Measurements from ENCODE around the gene IL4. TPM values are rescaled to one million over a fixed set of nuclear protein-coding genes. Genes with fewer than 3 reads are reported as not detected.
A peak's percentile ranks its signal among the peaks of the same experiment; 100 is the strongest.

IL4 gene
- total RNA-seq, 2 experiments from 2014 or later, result 0.53 to 2.5 TPM

GRCh38 chr5:132661231-132662003 is 12.4 kb upstream of the IL4 start:
- no peaks in the 10 kb centered on the region for H3K36me3 Mint-ChIP-seq
- H3K4me1 Mint-ChIP-seq, result peaks cover 66% of the 10 kb centered on the region
- DNase-seq (no peak), ATAC-seq (no peak)
- no peak overlapping the region for H3K4me3 Mint-ChIP-seq
- H3K9me3 Mint-ChIP-seq (ENCODE audit: low read depth), result no peaks in the 10 kb centered on the region
- CTCF ChIA-PET, result interaction anchor here (0.7 to 4.2 kb wide), 6 partner anchors 14 to 159 kb away, joined by 3 to 15 read pairs (median 4); no protein-coding TSS in a partner anchor
- H3K27ac Mint-ChIP-seq, result peak overlapping the region; percentile 60
- peaks cover 3% of the 10 kb centered on the region for H3K27me3 Mint-ChIP-seq

DNA sequence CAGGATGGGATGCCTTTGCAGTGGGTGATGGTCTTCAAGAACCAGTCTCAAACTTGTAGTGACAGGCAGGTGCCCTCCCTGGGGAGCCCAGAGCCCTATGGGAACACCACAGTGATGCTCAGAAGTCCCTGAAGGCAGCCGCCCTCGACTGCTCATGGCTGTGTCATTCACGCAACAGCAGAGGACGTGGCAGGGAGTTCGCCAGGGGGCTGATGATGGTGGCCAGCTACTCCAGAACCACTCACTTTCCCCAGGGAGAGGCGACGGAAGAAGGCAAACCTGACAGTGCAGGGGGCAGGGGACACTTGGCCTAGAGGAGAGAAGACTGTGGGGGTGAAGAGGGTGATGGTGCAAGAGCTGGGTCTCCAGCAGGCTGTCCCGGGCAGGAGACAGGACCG is 11.8 kb upstream of the IL4 start:
- Mint-ChIP-seq H3K4me3 (no peak overlapping the region), H3K27ac (peak overlapping the region; percentile 60), H3K4me1 (peaks cover 66% of the 10 kb centered on the region), H3K27me3 (no peaks in the 10 kb centered on the region), H3K9me3 (ENCODE audit: low read depth) (no peaks in the 10 kb centered on the region), H3K36me3 (no peaks in the 10 kb centered on the region)
- CTCF ChIA-PET, result interaction anchor here (0.7 to 4.2 kb wide), 4 partner anchors 13 to 158 kb away, joined by 3 to 15 read pairs (median 4); no protein-coding TSS in a partner anchor
- DNase-seq (no peak), ATAC-seq (no peak)

DNA sequence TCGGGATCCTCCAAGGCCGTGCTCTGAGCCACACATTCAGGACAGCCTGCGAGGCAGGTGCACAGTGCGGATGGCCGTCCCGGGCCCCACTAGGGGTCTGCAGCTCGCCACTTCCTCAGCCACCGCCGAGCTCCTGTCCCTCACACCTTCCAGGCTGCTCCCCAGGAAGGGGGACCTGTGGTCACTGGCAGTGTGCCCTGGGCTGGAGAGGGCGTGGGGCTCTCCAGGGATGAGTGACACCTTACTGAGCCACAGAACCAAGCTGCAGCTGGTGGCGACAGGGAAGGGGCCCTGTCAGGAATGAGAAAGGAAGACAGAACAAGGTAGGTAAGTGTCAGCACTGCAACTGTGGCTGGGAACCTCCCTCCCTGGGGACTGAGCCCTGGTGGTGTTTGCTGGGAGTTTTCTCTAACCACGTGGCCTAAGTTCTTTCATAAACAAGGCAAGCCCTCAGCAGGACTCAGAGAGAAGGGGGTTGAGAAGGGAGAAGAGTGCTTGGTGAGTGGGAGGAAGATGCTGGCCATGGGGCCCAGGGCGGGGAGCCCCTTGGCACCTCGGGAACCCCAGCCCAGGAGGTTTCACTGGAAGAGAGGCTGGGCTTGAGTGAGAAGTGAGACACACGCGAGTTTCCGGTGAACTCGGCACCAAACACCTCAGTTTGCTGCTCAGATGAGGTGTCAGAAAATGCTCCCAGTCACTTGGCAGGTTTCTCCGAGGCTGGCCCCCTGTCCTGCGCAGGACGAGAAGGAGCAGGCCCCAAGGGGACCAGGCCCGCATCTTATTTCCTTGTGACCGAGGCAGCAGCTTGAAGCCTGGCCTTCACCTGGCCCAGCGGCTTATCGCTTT is 10.6 kb upstream of the IL4 start:
- no peaks in the 10 kb centered on the region for H3K36me3 Mint-ChIP-seq
- CTCF ChIA-PET, result interaction anchor here (0.8 to 4.2 kb wide), 3 partner anchors 19 to 167 kb away, joined by 3 to 15 read pairs (median 3); no protein-coding TSS in a partner anchor
- peak; percentile 70 for ATAC-seq
- peak; percentile 66 for DNase-seq
- H3K9me3 Mint-ChIP-seq (ENCODE audit: low read depth), result no peaks in the 10 kb centered on the region
- no peaks in the 10 kb centered on the region for H3K27me3 Mint-ChIP-seq
- peaks cover 61% of the 10 kb centered on the region for H3K4me1 Mint-ChIP-seq
- H3K27ac Mint-ChIP-seq, result peak overlapping the region; percentile 90
- no peak overlapping the region for H3K4me3 Mint-ChIP-seq

DNA sequence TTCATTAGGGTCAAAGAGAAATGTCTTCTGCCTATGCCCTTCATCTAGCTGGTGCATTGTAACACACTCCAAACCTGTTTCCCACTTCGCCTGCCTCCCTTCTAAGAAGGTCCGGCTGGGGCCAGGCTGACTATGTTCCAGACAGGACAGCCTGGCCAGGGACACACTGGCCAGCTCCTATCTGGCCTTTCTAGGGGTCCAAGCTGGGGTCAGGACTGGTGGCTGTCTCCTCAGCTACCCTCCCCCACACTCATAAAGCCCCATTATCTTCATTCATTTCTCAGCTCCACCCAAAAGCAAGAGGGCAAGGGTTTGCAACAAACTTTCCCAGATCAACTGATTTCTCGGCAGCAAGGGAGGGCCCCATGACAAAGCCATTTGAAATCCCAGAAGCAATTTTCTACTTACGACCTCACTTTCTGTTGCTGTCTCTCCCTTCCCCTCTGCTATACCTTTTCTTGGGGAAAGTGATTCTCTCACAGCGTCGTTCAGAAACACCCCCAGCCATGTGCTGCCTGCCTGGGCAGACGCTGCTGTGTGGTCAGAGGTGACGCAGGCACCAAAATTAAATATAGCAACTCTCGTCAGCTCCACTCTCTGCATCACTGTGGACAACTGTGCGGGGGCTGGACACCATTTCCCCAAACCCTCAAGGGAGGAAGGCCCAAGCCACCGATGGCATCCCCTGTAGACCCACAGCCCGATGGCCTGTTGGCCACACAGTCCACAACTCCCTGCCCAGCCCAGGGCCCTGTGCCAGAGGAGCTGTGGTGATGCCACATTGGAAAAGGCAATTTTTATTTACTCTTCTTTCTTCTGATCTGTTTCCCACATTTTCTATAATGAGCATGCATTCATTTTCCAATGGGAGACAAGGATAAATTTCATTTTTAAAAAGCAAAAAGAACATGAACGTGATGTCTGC is 9.8 kb upstream of the IL4 start:
- peak; percentile 18 for ATAC-seq
- H3K4me3 Mint-ChIP-seq, result no peak overlapping the region

DNA sequence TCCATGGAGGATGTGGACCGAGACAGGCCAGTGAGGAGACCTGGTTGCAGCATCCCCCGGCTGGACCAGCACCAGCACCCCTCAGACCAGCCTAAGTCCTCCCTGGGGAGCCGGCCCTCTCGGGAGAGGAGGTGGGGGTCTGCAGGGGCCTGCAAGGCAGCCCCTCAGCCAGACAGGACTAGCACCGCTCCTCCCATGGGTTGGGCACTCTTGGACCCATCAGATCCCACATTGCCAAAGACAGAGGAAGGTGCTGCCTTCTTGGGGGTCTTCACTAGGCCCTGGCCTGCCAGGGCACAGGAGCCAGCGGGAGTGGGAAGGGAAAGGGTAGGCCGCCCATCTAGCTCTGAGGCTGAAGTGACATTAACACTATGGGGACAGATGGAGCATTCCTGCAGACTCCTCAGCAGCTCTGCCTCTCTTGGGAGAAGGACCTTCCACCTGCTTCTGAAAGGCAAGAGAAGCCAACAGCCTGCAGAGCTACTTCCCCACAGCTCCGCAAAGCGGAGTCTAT is 9.0 kb upstream of the IL4 start:
- CTCF ChIA-PET, result interaction anchor here (0.5 kb wide), 1 partner anchor 106 kb away, joined by 4 read pairs; no protein-coding TSS in a partner anchor
- H3K4me3 Mint-ChIP-seq, result no peak overlapping the region
- DNase-seq (no peak), ATAC-seq (no peak)
- no peaks in the 10 kb centered on the region for H3K9me3 Mint-ChIP-seq (ENCODE audit: low read depth)
- no peaks in the 10 kb centered on the region for H3K27me3 Mint-ChIP-seq
- no peaks in the 10 kb centered on the region for H3K36me3 Mint-ChIP-seq
- peak overlapping the region; percentile 90 for H3K27ac Mint-ChIP-seq
- peaks cover 55% of the 10 kb centered on the region for H3K4me1 Mint-ChIP-seq

More for the DNA sequence above, 9.8 kb upstream of the IL4 start:
- Mint-ChIP-seq H3K36me3 (no peaks in the 10 kb centered on the region), H3K27me3 (no peaks in the 10 kb centered on the region), H3K9me3 (ENCODE audit: low read depth) (no peaks in the 10 kb centered on the region), H3K27ac (peak overlapping the region; percentile 90), H3K4me1 (peaks cover 55% of the 10 kb centered on the region)
- CTCF ChIA-PET, result interaction anchor here (0.5 to 0.9 kb wide), 2 partner anchors 106 to 168 kb away, joined by 3 to 4 read pairs; no protein-coding TSS in a partner anchor
- DNase-seq, result peak; percentile 59

GRCh38 chr5:132665574-132666080 is 8.2 kb upstream of the IL4 start:
- Mint-ChIP-seq H3K4me1 (peaks cover 51% of the 10 kb centered on the region), H3K27ac (no peak overlapping the region), H3K36me3 (no peaks in the 10 kb centered on the region), H3K27me3 (no peaks in the 10 kb centered on the region), H3K4me3 (no peak overlapping the region), H3K9me3 (ENCODE audit: low read depth) (no peaks in the 10 kb centered on the region)
- CTCF ChIA-PET, result no interaction called here
- no peak for ATAC-seq
- DNase-seq, result no peak

GRCh38 chr5:132666310-132667123 is 7.3 kb upstream of the IL4 start:
- Mint-ChIP-seq H3K4me1 (peaks cover 44% of the 10 kb centered on the region), H3K4me3 (no peak overlapping the region), H3K36me3 (no peaks in the 10 kb centered on the region), H3K27ac (no peak overlapping the region), H3K9me3 (ENCODE audit: low read depth) (peaks cover 2% of the 10 kb centered on the region), H3K27me3 (no peaks in the 10 kb centered on the region)
- CTCF ChIA-PET, result no interaction called here
- no peak for ATAC-seq
- DNase-seq, result no peak

DNA sequence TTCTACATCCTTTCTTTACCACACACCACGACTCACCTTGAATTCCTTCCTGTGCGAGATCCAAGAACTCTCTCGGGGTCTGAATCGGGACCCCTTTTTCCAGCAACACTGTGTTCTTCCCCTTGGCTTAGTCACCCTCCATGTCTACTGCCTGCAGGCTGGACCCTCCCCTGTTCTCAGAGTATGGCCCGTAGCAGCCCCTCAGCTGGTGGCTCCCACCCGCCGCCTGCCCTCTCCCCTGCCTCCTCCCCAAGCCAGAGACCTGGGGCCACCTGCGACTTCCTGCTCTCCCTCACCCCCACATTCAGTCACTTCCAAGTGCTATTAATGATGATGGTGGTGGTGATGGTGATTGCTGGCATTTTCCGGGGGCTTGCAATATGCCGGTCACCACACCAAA is 6.5 kb upstream of the IL4 start:
- H3K27me3 Mint-ChIP-seq, result no peaks in the 10 kb centered on the region
- no peaks in the 10 kb centered on the region for H3K36me3 Mint-ChIP-seq
- no peak for DNase-seq
- peaks cover 37% of the 10 kb centered on the region for H3K4me1 Mint-ChIP-seq
- CTCF ChIA-PET, result no interaction called here
- H3K4me3 Mint-ChIP-seq, result no peak overlapping the region
- no peak for ATAC-seq
- no peak overlapping the region for H3K27ac Mint-ChIP-seq
- H3K9me3 Mint-ChIP-seq (ENCODE audit: low read depth), result peaks cover 2% of the 10 kb centered on the region

- H3K27me3 Mint-ChIP-seq, result no peaks in the 10 kb centered on the region
- H3K27ac Mint-ChIP-seq, result no peak overlapping the region
- peaks cover 30% of the 10 kb centered on the region for H3K4me1 Mint-ChIP-seq
- no peak overlapping the region for H3K4me3 Mint-ChIP-seq
- no peak for DNase-seq
- CTCF ChIA-PET, result no interaction called here
- ATAC-seq, result no peak
- peaks cover 2% of the 10 kb centered on the region for H3K9me3 Mint-ChIP-seq (ENCODE audit: low read depth)
- no peaks in the 10 kb centered on the region for H3K36me3 Mint-ChIP-seq
These were observed 5.8 kb upstream of the IL4 start for GRCh38 chr5:132667761-132668705.

DNA sequence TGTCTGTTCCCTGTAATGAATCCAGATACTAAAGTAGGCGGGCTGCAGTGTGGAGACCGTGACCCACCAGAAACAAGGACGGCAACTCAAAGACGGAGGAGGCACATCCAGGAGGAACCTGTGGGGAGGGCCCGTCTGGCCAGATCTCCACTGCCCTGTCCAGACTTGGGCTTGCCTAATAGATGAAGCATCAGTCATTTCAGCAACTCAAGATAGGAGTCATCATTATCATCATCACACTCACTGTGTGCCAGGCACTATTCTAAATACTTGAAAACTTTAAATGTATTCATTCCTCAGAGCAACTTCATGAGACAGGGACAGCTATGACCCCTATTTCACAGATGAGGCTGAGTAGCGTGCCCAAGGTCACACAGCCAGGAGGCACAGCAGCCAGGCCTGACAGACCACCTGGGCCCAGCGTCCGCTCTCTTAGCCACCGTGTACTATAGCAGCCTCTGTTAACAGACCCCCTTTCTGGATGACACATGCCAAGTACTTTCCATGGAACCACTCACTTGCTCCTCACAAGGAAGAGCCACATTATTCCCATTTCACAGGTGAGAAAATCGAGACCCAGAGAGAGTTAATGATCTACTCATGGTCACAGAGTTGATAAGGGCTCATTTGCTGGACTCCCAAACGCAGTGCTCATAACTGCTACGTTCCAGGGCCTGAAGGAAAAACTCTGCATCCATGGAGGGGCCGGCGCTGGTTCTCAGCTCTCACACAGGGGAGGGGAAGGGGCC is 4.9 kb upstream of the IL4 start:
- H3K9me3 Mint-ChIP-seq (ENCODE audit: low read depth), result peaks cover 2% of the 10 kb centered on the region
- CTCF ChIA-PET, result no interaction called here
- ATAC-seq, result no peak

GRCh38 chr5:132669455-132669820 is 4.4 kb upstream of the IL4 start:
- ATAC-seq (no peak), DNase-seq (no peak)
- no peaks in the 10 kb centered on the region for H3K36me3 Mint-ChIP-seq
- peaks cover 26% of the 10 kb centered on the region for H3K4me1 Mint-ChIP-seq
- H3K4me3 Mint-ChIP-seq, result no peak overlapping the region
- CTCF ChIA-PET, result interaction anchor here (1.0 kb wide), 1 partner anchor 77 kb away, joined by 3 read pairs; no protein-coding TSS in a partner anchor
- no peaks in the 10 kb centered on the region for H3K27me3 Mint-ChIP-seq
- H3K27ac Mint-ChIP-seq, result no peak overlapping the region
- peaks cover 2% of the 10 kb centered on the region for H3K9me3 Mint-ChIP-seq (ENCODE audit: low read depth)

More for the DNA sequence above, 4.9 kb upstream of the IL4 start:
- peaks cover 26% of the 10 kb centered on the region for H3K4me1 Mint-ChIP-seq
- H3K4me3 Mint-ChIP-seq, result no peak overlapping the region
- no peaks in the 10 kb centered on the region for H3K27me3 Mint-ChIP-seq
- no peaks in the 10 kb centered on the region for H3K36me3 Mint-ChIP-seq
- H3K27ac Mint-ChIP-seq, result no peak overlapping the region
- no peak for DNase-seq

Data from activated CD8-positive, alpha-beta memory T cell treated with anti-CD3 and anti-CD28 coated beads, Interleukin-2, amount 10 ng/mL, durations not matched to agents 7 days and 5 days (primary cell).